D721Med (cell line): ENCODE data around the gene LAMB4.

ENCODE experiments used
- DNase-seq: peaks from one replicate; pipeline ENCODE4 v3.0.0; 2011; ENCODE audit warnings: low spot score; ENCODE audit not compliant: insufficient read length
- FAIRE-seq: peaks from 2 replicates; lab custom pipeline; 2011; peaks lifted over from hg19 to GRCh38; lab: Jason Lieb, UNC
- CTCF ChIP-seq: IDR thresholded peaks from 2 replicates; pipeline ENCODE4 v1.5.1; 2012; ENCODE audit warnings: mild to moderate bottlenecking, control low read depth; ENCODE audit not compliant: insufficient read depth; ENCODE audit errors: missing control alignments

LAMB4 gene

GRCh38 chr7:108020585-108020984 is 109.6 kb downstream of the LAMB4 start:
- no peak for DNase-seq
- no peak for TF ChIP-seq CTCF
- FAIRE-seq = no peak

- TF ChIP-seq CTCF = no peak
These were observed 111.5 kb downstream of the LAMB4 start for GRCh38 chr7:108018668-108019067.

GRCh38 chr7:108017776-108018151 is 112.4 kb downstream of the LAMB4 start:
- TF ChIP-seq CTCF = no peak
- no peak for DNase-seq
- FAIRE-seq = no peak

More at GRCh38 chr7:108018668-108019067, 111.5 kb downstream of the LAMB4 start:
- DNase-seq = no peak
- no peak for FAIRE-seq

GRCh38 chr7:108016841-108017775 is 113.1 kb downstream of the LAMB4 start:
- peak; percentile 43 for TF ChIP-seq CTCF
- FAIRE-seq (no peak), DNase-seq (no peak)

- DNase-seq (no peak), FAIRE-seq (no peak)
- no peak for TF ChIP-seq CTCF
These were observed 114.4 kb downstream of the LAMB4 start for GRCh38 chr7:108015740-108016139.

- DNase-seq (no peak), FAIRE-seq (no peak)
- no peak for TF ChIP-seq CTCF
These were observed 115.1 kb downstream of the LAMB4 start for GRCh38 chr7:108014747-108015682.
